ENCODE measurements around the gene CCDC127. TPM values are rescaled to one million over a fixed set of nuclear protein-coding genes. Genes with fewer than 3 reads are reported as not detected.

Gene CCDC127
- total and polyA plus RNA-seq, 2 of the 13 experiments (the other 11 are each of a cell fraction or from before 2014, with no cell fraction given), result 2.9 to 4.3 TPM

DNA sequence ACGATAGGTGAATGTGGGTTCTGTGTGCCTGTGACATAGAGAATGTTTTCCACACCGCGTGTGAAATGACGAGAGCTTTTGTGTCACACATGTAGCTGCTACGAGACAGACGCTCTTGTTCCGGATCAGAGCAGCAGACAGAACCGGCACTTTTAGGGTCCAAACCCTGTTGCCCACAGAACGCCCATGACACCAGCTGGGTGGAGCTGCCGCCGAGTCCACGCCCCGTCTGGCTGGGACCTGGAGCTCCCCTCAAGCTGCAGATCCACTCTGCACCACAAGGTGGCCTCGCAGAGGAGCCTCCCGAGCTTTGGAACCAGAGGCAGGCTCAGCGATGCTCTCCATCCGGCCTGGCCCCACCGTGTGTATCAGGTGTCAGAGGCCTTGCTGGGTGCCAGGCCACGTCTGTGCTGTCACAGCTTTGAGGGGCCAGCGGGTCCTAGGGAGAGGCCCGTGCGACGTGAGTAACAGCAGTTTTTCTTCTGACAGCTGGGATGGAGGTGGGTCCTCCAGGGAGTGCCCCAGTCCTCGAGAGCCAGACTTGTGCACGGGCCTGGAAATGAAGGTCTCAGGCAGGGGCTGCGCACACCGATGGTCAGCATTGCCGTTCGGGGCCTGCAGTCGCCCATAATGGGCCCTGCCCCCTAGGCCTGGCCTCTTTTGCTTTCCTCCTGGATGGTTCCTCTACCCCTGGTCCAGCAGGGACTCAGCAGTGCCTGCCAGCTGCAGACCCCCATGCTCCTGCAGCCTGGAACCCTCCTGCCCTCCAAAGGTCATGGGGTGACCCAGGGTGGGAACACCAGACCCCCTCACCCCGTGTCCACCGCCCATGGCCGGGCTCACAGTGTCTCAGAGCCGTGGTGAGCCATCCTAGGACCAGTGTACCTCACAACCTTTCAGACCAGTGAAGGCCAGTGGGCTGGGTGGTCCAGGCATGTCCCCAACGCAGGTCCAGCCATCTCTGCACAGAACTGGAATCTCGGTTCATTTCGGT, 29.2 kb downstream of the CCDC127 start (continued):
- TF ChIP-seq, protein P1, sequence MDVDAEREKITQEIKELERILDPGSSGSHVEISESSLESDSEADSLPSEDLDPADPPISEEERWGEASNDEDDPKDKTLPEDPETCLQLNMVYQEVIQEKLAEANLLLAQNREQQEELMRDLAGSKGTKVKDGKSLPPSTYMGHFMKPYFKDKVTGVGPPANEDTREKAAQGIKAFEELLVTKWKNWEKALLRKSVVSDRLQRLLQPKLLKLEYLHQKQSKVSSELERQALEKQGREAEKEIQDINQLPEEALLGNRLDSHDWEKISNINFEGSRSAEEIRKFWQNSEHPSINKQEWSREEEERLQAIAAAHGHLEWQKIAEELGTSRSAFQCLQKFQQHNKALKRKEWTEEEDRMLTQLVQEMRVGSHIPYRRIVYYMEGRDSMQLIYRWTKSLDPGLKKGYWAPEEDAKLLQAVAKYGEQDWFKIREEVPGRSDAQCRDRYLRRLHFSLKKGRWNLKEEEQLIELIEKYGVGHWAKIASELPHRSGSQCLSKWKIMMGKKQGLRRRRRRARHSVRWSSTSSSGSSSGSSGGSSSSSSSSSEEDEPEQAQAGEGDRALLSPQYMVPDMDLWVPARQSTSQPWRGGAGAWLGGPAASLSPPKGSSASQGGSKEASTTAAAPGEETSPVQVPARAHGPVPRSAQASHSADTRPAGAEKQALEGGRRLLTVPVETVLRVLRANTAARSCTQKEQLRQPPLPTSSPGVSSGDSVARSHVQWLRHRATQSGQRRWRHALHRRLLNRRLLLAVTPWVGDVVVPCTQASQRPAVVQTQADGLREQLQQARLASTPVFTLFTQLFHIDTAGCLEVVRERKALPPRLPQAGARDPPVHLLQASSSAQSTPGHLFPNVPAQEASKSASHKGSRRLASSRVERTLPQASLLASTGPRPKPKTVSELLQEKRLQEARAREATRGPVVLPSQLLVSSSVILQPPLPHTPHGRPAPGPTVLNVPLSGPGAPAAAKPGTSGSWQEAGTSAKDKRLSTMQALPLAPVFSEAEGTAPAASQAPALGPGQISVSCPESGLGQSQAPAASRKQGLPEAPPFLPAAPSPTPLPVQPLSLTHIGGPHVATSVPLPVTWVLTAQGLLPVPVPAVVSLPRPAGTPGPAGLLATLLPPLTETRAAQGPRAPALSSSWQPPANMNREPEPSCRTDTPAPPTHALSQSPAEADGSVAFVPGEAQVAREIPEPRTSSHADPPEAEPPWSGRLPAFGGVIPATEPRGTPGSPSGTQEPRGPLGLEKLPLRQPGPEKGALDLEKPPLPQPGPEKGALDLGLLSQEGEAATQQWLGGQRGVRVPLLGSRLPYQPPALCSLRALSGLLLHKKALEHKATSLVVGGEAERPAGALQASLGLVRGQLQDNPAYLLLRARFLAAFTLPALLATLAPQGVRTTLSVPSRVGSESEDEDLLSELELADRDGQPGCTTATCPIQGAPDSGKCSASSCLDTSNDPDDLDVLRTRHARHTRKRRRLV (CRISPR knock-in tag; IDR thresholded peaks at IDR 0.05), result no peak
- TF ChIP-seq SIN3B (IDR thresholded peaks at IDR 0.05; ENCODE audit: low read length) (no peak), TP53 (CRISPR knock-in tag; conservative IDR thresholded peaks at IDR 0.05) (no peak), JARID2 (CRISPR knock-in tag; IDR thresholded peaks at IDR 0.05; ENCODE audit: insufficient replicate concordance) (no peak), ISL2 (CRISPR knock-in tag; IDR thresholded peaks at IDR 0.05) (no peak), ZNF570 (CRISPR knock-in tag; IDR thresholded peaks at IDR 0.05; ENCODE audit: borderline replicate concordance) (no peak), SNRNP70 (IDR thresholded peaks at IDR 0.05; ENCODE audit: low read depth, low read length) (no peak), GFI1 (CRISPR knock-in tag; IDR thresholded peaks at IDR 0.05; ENCODE audit: borderline replicate concordance) (no peak), MZF1 (CRISPR knock-in tag; IDR thresholded peaks at IDR 0.05; ENCODE audit: borderline replicate concordance) (no peak), MED1 (CRISPR knock-in tag; IDR thresholded peaks at IDR 0.05) (no peak), SMYD3 (CRISPR knock-in tag; IDR thresholded peaks at IDR 0.05) (no peak), ZSCAN20 (CRISPR knock-in tag; IDR thresholded peaks at IDR 0.05; ENCODE audit: borderline replicate concordance) (no peak), TGIF2 (CRISPR knock-in tag; IDR thresholded peaks at IDR 0.05) (no peak), GTF3A (CRISPR knock-in tag; conservative IDR thresholded peaks at IDR 0.05) (no peak), MAZ (IDR thresholded peaks at IDR 0.05; ENCODE audit: borderline replicate concordance, low read depth, low read length) (no peak), MAZ (CRISPR knock-in tag; IDR thresholded peaks at IDR 0.05; ENCODE audit: low read depth) (no peak), RFX3 (CRISPR knock-in tag; IDR thresholded peaks at IDR 0.05) (no peak)
- TF ChIP-seq, protein P2, sequence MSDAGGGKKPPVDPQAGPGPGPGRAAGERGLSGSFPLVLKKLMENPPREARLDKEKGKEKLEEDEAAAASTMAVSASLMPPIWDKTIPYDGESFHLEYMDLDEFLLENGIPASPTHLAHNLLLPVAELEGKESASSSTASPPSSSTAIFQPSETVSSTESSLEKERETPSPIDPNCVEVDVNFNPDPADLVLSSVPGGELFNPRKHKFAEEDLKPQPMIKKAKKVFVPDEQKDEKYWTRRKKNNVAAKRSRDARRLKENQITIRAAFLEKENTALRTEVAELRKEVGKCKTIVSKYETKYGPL (CRISPR knock-in tag; IDR thresholded peaks at IDR 0.05), result no peak
- TF ChIP-seq, protein P3, sequence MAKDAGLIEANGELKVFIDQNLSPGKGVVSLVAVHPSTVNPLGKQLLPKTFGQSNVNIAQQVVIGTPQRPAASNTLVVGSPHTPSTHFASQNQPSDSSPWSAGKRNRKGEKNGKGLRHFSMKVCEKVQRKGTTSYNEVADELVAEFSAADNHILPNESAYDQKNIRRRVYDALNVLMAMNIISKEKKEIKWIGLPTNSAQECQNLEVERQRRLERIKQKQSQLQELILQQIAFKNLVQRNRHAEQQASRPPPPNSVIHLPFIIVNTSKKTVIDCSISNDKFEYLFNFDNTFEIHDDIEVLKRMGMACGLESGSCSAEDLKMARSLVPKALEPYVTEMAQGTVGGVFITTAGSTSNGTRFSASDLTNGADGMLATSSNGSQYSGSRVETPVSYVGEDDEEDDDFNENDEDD (CRISPR knock-in tag; IDR thresholded peaks at IDR 0.05; ENCODE audit: borderline replicate concordance), result peak; percentile 40; the same call in 1 of the 2 replicates

Measured in HepG2 (cell line).